Glomerular endothelial cell (primary cell): ENCODE results near the gene TSPAN17. TPM values are rescaled to one million over a fixed set of nuclear protein-coding genes. Genes with fewer than 3 reads are reported as not detected.
"Not testable (repeated sequence)": the region's sequence is repeated elsewhere in the genome, so short reads cannot be mapped to it uniquely, and the experiment has no call there.

ENCODE experiments used
- DNase-seq: peaks from one replicate; pipeline ENCODE4 v3.0.0-alpha.2; 2011; ENCODE audit warnings: low read depth, low spot score; ENCODE audit errors: extremely low read depth
- total RNA-seq: library from RNA; depleted of rRNA; stranded (reverse); fragments of >200 nt; gene quantifications from 2 replicates; pipeline ENCODE4 v1.2.3, GENCODE V29; 2015

Gene TSPAN17
- 53.1 and 64.2 TPM in 2 replicates for total RNA-seq

- peak; percentile 64 for DNase-seq
These were observed at the start of gene TSPAN17 for GRCh38 chr5:176647030-176647842. TSS of gene TSPAN17 (plus strand) at chr5:176647484. CDS start at chr5:176647616, 132 bp downstream.

- DNase-seq = not testable (repeated sequence)
These were observed 47.4 kb upstream of the TSPAN17 start for GRCh38 chr5:176599749-176600430.

- DNase-seq = no peak
These were observed 45.3 kb upstream of the TSPAN17 start for GRCh38 chr5:176601901-176602482.

- DNase-seq = no peak
These were observed 44.2 kb upstream of the TSPAN17 start for GRCh38 chr5:176603091-176603490.

GRCh38 chr5:176606032-176606431 is 41.3 kb upstream of the TSPAN17 start:
- no peak for DNase-seq

- DNase-seq = no peak
These were observed 40.4 kb upstream of the TSPAN17 start for GRCh38 chr5:176606875-176607274.

GRCh38 chr5:176608142-176608705 is 39.1 kb upstream of the TSPAN17 start:
- DNase-seq = no peak

GRCh38 chr5:176608937-176609723 is 38.2 kb upstream of the TSPAN17 start:
- no peak for DNase-seq

GRCh38 chr5:176609724-176610434 is 37.4 kb upstream of the TSPAN17 start, which contains the start of gene GPRIN1:
TSS of gene GPRIN1 (minus strand) at chr5:176610156. CDS start at chr5:176599834, 10,322 bp downstream.
- DNase-seq = no peak

GRCh38 chr5:176610435-176610773 is 36.9 kb upstream of the TSPAN17 start:
- no peak for DNase-seq

- peak; percentile 64 for DNase-seq
These were observed 35.8 kb upstream of the TSPAN17 start for GRCh38 chr5:176611435-176611834.

GRCh38 chr5:176612008-176612407 is 35.3 kb upstream of the TSPAN17 start:
- no peak for DNase-seq

GRCh38 chr5:176612855-176613254 is 34.4 kb upstream of the TSPAN17 start:
- no peak for DNase-seq

GRCh38 chr5:176614805-176615478 is 32.3 kb upstream of the TSPAN17 start:
- DNase-seq = no peak

- no peak for DNase-seq
These were observed 30.8 kb upstream of the TSPAN17 start for GRCh38 chr5:176616511-176616910.

- no peak for DNase-seq
These were observed 28.5 kb upstream of the TSPAN17 start for GRCh38 chr5:176618783-176619182.

- DNase-seq = no peak
These were observed 28.1 kb upstream of the TSPAN17 start for GRCh38 chr5:176619203-176619568.

- DNase-seq = no peak
These were observed 27.5 kb upstream of the TSPAN17 start for GRCh38 chr5:176619569-176620332.
